T-helper 2 cell treated with Interferon-gamma antibody and Interleukin-4, amounts not matched to agents 5 μg/mL and 100 μg/mL, for 36 hours (primary cell): ENCODE data around the gene IMPG2.

Experiments used
- DNase-seq: peaks from one replicate; pipeline ENCODE4 v3.0.0; 2021; ENCODE audit warnings: low spot score
- H3K27ac Mint-ChIP-seq: one replicate; pipeline ENCODE4 v1.8.0; 2021; ENCODE audit warnings: mild to moderate bottlenecking, mixed read lengths
- H3K27me3 Mint-ChIP-seq: one replicate; pipeline ENCODE4 v1.8.0; 2021; ENCODE audit warnings: low read depth, mixed read lengths
- H3K36me3 Mint-ChIP-seq: one replicate; pipeline ENCODE4 v1.8.0; 2021; ENCODE audit warnings: low read depth, mixed read lengths
- H3K4me1 Mint-ChIP-seq: one replicate; pipeline ENCODE4 v1.8.0; 2021; ENCODE audit warnings: low read depth, mixed read lengths
- H3K4me3 Mint-ChIP-seq: one replicate; pipeline ENCODE4 v1.8.0; 2022; ENCODE audit warnings: mild to moderate bottlenecking, moderate library complexity, mixed read lengths
- H3K9me3 Mint-ChIP-seq: one replicate; pipeline ENCODE4 v1.8.0; 2021; ENCODE audit warnings: mixed read lengths

Gene IMPG2

DNA sequence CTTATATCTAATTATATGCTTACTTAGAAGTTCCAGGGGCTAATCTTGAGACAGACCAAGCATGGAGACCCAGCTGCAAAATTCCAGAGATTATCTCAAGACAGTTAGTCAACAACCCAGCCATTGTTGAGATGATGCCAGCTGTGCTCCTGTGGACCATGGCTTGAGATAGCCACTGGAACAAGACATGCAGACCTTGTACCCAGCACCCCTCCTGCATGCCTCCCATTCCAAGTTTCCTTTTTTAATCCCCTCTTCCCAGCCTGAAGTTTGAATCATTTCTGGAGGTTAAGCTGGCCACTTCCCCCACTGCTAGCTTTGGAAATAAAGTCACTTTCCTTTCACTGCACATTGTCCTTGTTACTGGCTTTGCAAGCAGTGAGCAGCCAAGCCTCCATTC, 53.8 kb downstream of the IMPG2 start:
- no peak overlapping the region for H3K4me3 Mint-ChIP-seq
- H3K36me3 Mint-ChIP-seq = peaks cover 2% of the 10 kb centered on the region
- no peak for DNase-seq
- H3K4me1 Mint-ChIP-seq = peaks cover 1% of the 10 kb centered on the region
- no peaks in the 10 kb centered on the region for H3K27me3 Mint-ChIP-seq
- H3K9me3 Mint-ChIP-seq = no peaks in the 10 kb centered on the region
- no peak overlapping the region for H3K27ac Mint-ChIP-seq

DNA sequence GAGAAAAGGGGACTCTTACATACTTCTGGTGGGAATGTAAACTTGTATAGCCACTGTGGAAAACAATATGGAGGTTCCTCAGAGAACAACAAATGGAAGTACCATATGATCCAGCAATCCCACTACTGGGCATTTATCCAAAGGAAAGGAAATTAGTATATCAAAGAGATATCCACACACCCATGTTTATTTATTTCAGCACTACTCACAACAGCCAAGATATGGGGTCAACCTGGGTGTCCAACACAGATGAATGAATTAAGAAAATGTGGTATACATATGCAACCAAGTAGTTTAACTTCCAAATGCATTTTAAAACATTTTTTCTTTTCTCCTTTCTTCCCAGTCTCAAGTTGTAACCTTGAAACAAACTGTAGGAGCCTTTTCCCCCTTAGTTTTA, 54.3 kb downstream of the IMPG2 start:
- no peak overlapping the region for H3K27ac Mint-ChIP-seq
- no peak for DNase-seq
- peaks cover 2% of the 10 kb centered on the region for H3K36me3 Mint-ChIP-seq
- H3K9me3 Mint-ChIP-seq = no peaks in the 10 kb centered on the region
- H3K4me1 Mint-ChIP-seq = peaks cover 1% of the 10 kb centered on the region
- no peaks in the 10 kb centered on the region for H3K27me3 Mint-ChIP-seq
- no peak overlapping the region for H3K4me3 Mint-ChIP-seq

DNA sequence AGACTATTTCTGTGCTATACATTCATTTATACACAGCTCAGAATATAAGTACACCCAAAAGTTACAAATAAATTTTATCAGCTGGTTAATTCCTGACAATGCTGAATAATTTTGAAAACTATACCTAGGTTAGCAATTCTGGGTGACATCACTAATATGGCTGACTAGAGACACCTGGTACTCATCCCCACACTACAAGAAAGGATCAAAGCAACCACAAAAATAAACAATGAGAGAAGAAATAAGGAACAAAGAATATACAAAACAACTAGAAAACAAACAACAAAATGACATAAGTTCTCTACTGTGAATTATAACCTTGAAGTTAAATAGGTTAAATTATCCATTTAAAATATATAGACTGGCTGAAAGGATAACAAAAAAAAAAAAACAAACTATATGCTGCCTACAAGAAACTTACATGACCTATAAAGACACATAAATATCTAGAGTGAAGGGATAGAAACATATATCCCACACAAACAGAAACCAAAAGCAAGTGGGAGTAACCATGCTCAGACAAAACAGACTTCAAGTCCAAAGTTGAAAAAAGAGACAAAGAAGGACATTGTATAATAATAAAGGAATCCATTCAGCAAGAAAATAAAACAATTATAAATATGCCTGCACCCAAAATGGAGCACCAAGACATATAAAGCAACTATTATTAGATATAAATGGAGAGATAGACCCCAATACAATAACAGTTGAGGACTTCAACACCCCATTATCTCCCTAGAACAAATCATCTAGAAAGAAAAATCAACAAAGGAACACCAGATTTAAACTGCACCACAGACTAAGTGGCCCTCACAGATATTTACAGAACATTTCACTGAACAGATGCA, 57.8 kb downstream of the IMPG2 start:
- Mint-ChIP-seq H3K36me3 (peaks cover 2% of the 10 kb centered on the region), H3K4me3 (no peak overlapping the region), H3K27me3 (no peaks in the 10 kb centered on the region), H3K9me3 (no peaks in the 10 kb centered on the region), H3K27ac (no peak overlapping the region), H3K4me1 (peaks cover 1% of the 10 kb centered on the region)
- no peak for DNase-seq

DNA sequence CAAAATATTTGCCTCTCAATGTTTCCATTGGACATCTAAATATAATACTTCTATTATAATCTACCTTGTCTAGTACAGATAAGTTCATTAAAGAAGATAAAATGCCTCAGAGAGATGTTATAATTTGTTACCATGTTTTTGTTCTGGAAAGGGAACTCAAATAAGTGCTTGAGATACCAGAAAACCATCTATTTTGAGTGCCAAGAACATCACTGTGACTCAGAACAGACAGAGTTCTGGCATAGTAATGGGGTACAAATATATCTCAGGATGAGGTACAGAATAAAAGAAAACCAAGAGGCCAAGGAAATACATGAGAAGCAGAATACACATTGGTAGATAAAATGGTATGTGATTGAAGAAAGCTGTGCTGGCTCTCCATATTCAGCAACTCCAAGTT, 58.9 kb downstream of the IMPG2 start:
- Mint-ChIP-seq H3K36me3 (peaks cover 2% of the 10 kb centered on the region), H3K4me3 (no peak overlapping the region)
- DNase-seq = no peak

DNA sequence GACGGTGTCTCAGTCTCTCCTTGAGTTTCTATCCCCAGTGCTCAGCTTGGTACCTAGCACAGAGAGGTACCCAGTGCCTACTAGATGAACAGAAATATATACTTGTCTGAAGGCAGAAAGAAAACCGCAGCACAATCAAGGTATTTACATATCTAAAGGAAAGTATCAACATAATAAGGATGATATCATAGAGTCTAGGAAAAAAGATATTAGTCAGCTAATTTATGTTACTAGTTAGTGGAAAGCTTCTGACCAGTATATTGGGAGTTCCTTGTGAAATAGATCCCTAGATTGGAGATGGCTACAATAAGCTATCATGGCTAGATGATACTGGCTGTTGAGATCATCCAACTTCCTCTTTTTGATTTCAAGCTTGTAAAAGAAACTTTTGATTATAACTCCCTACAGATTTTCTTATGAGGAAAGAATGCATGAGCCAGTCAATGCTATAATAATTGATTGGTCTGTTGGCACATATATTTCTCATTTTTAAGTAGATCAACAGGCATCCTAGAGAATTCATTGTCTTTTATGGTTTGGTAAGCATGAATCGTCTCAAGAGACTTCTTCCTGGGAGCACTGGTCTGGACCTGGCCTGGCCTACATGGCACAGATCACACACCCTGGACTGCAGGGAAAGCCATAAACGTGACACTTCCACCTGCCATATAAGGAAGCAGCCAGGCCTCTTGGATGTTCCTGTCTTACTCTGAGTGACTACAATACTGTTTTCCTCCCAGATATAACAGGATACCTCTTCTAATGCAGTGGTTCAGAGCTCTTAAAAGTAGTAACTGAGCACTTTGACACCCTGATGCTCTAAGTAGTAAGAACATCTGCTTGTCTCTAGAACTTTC, 60.7 kb downstream of the IMPG2 start:
- Mint-ChIP-seq H3K36me3 (peaks cover 2% of the 10 kb centered on the region), H3K4me3 (no peak overlapping the region), H3K9me3 (no peaks in the 10 kb centered on the region), H3K27me3 (no peaks in the 10 kb centered on the region), H3K27ac (no peak overlapping the region), H3K4me1 (peaks cover 1% of the 10 kb centered on the region)
- no peak for DNase-seq

More for the DNA sequence above, 58.9 kb downstream of the IMPG2 start:
- no peak overlapping the region for H3K27ac Mint-ChIP-seq
- no peaks in the 10 kb centered on the region for H3K27me3 Mint-ChIP-seq
- H3K4me1 Mint-ChIP-seq = peaks cover 1% of the 10 kb centered on the region
- no peaks in the 10 kb centered on the region for H3K9me3 Mint-ChIP-seq

DNA sequence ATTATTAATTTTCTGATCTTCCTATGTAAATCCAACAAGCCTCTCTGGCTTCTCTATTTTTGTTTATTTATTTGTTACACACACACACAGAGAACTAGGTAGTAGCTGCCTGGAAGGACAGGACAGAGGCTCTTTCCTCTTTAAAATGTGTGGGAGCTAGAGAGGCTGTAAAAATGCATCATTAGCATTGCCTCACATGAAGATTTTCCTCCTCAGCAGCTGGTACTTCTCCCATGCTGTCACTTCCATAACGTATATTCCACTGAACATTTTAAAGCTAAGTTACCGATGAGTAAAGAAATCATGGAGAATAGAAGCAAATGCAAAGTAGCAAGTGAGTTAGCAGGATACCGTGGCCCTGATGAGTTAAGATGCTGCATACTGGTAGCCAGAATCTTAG, 63.9 kb downstream of the IMPG2 start:
- H3K9me3 Mint-ChIP-seq = no peaks in the 10 kb centered on the region
- H3K4me1 Mint-ChIP-seq = no peaks in the 10 kb centered on the region
- no peak overlapping the region for H3K27ac Mint-ChIP-seq
- H3K4me3 Mint-ChIP-seq = no peak overlapping the region
- no peaks in the 10 kb centered on the region for H3K36me3 Mint-ChIP-seq
- DNase-seq = no peak
- H3K27me3 Mint-ChIP-seq = no peaks in the 10 kb centered on the region

DNA sequence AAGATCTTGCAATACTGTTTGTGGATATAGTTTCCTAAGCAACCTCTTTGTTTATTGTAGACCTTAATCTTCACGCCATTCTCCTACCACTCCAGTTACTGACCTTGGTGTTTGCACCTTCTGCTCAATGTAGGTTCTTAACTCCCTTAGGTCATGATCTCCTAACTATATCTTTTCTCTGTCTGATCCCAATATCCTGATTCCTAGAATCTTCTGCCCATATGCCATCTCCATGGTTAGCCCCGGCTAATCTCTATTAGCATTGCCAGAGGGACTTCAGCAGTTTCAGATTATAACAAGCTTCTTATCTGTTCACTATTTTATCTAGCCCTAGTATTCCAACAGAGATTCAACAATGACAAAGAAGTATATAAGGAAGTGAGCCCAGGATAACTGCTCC, 64.9 kb downstream of the IMPG2 start:
- Mint-ChIP-seq H3K36me3 (no peaks in the 10 kb centered on the region), H3K27me3 (no peaks in the 10 kb centered on the region), H3K27ac (no peak overlapping the region), H3K4me1 (no peaks in the 10 kb centered on the region), H3K4me3 (no peak overlapping the region), H3K9me3 (no peaks in the 10 kb centered on the region)
- no peak for DNase-seq

DNA sequence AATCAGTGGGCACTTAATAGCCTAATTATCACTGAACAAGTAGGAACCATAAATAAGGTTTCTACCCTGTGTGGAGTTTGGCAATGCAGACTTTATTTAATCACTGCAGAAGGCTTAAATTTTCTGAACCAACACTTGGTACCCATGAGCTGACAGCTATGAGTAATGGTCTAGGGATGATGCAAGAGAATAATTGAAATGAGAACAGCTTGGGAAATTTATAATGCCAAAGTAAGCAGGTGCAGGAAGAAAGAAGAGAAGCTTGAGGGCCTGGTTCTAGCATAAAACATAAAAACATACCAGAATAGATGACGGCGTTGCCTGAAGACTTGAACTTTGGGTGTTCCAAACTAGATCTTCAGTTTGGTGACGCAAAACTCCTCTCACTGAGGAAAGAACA, 67.0 kb downstream of the IMPG2 start:
- Mint-ChIP-seq H3K27ac (no peak overlapping the region), H3K9me3 (no peaks in the 10 kb centered on the region), H3K4me3 (no peak overlapping the region), H3K27me3 (no peaks in the 10 kb centered on the region), H3K4me1 (no peaks in the 10 kb centered on the region), H3K36me3 (no peaks in the 10 kb centered on the region)
- DNase-seq = no peak

DNA sequence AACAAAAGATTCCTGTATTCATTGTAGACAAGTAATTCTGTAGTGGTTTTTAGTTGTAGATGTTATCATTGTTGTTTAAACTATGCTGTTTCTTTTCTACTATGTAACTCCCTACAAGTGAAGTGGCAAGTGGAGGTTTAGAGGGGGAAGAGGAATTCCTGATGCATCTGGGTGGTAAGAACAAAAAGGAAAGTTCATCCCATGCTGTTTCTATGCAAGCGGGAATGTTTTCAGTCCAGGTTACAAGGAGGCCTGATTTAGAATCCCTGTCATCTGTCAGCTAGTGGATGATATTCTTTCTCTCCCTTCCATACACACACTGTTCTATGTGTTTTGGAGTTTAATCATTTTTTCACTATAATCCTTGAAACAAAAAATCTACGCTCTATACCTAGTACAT, 67.4 kb downstream of the IMPG2 start:
- no peak overlapping the region for H3K27ac Mint-ChIP-seq
- no peak overlapping the region for H3K4me3 Mint-ChIP-seq
- no peaks in the 10 kb centered on the region for H3K36me3 Mint-ChIP-seq

DNA sequence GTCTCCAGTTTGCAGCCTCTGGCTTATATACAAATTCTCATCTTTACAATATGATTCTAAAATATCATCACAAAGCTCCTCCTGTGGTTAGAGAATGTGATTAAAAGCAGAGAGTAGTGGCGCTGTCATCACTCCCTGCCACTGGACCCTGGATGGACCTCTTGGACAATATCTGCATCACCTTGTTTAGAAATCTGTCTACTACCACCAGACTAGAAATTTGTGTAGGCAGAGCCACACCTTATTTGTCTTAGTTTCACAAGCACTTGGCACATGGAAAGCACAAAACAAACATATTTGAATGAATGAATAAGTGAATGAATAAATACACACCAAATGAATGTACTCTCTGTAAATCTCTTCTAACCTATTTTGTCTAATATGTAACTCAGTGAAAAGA, 68.1 kb downstream of the IMPG2 start:
- no peak overlapping the region for H3K27ac Mint-ChIP-seq
- no peak for DNase-seq
- H3K36me3 Mint-ChIP-seq = no peaks in the 10 kb centered on the region
- H3K9me3 Mint-ChIP-seq = no peaks in the 10 kb centered on the region
- no peaks in the 10 kb centered on the region for H3K27me3 Mint-ChIP-seq
- H3K4me3 Mint-ChIP-seq = no peak overlapping the region
- no peaks in the 10 kb centered on the region for H3K4me1 Mint-ChIP-seq

More for the DNA sequence above, 67.4 kb downstream of the IMPG2 start:
- Mint-ChIP-seq H3K4me1 (no peaks in the 10 kb centered on the region), H3K9me3 (no peaks in the 10 kb centered on the region), H3K27me3 (no peaks in the 10 kb centered on the region)
- no peak for DNase-seq

DNA sequence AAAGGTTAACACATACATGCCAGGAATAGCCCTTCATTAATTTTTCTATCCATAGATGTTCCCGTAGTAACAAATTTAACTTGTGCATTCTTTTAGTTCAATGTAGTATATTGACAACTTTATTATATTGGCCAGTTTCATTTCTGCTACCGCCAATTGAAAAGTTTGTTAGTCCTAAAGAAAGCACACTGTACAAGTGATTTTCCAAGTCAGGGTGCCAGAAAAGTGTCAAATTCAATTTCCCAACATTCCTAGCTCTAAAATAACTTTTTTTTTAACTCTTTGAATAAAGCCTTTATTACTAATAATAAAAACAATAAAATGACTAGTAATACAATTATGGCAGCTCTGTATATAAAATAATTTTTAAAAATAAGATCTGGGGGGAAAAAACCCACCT, 68.9 kb downstream of the IMPG2 start:
- Mint-ChIP-seq H3K4me1 (no peaks in the 10 kb centered on the region), H3K27me3 (no peaks in the 10 kb centered on the region), H3K36me3 (no peaks in the 10 kb centered on the region), H3K27ac (no peak overlapping the region), H3K4me3 (no peak overlapping the region), H3K9me3 (no peaks in the 10 kb centered on the region)
- DNase-seq = no peak

DNA sequence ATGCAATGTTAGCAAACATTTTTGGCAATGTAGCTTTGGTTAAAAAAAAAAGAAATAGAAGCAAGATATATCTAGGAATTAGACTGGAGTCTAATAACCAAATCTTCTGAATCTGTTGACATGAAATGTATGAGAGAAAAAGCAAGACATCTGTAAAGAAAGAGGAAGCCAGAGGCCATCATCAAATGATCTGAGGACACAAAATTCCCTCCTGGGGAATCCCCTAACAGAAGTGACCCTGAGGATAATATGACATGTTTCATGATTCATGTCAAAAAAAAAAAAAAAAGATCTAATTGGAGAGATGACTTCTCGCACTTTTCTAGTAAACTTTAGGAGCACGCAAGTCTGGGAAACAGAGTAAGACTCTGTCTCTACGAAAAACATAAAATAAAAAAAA, 70.9 kb downstream of the IMPG2 start:
- no peak for DNase-seq
- H3K4me3 Mint-ChIP-seq = no peak overlapping the region
- H3K27ac Mint-ChIP-seq = no peak overlapping the region
- H3K27me3 Mint-ChIP-seq = no peaks in the 10 kb centered on the region
- H3K36me3 Mint-ChIP-seq = no peaks in the 10 kb centered on the region
- H3K9me3 Mint-ChIP-seq = no peaks in the 10 kb centered on the region
- no peaks in the 10 kb centered on the region for H3K4me1 Mint-ChIP-seq

DNA sequence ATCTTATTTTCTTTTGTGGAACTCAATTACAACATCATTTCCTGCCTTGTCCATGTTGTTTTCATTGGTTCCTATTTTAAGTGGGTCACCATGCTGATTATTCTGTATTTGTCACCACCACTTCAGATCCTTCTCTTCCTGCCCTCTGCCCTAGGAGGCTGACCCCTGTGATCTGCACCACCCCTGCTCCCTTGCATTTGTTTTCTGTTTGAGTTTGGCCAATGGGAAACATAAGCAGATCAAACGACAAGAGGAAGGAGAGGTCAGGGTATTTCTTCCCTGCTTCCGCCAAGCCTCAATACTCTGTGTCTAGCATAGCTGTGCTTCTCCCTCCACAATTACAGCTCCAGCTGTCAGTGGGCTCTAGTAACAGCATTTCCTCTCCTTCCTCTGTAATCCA, 71.6 kb downstream of the IMPG2 start:
- H3K36me3 Mint-ChIP-seq = no peaks in the 10 kb centered on the region
- no peak for DNase-seq
- H3K27ac Mint-ChIP-seq = no peak overlapping the region
- H3K9me3 Mint-ChIP-seq = no peaks in the 10 kb centered on the region
- H3K4me3 Mint-ChIP-seq = no peak overlapping the region
- no peaks in the 10 kb centered on the region for H3K27me3 Mint-ChIP-seq
- H3K4me1 Mint-ChIP-seq = no peaks in the 10 kb centered on the region

DNA sequence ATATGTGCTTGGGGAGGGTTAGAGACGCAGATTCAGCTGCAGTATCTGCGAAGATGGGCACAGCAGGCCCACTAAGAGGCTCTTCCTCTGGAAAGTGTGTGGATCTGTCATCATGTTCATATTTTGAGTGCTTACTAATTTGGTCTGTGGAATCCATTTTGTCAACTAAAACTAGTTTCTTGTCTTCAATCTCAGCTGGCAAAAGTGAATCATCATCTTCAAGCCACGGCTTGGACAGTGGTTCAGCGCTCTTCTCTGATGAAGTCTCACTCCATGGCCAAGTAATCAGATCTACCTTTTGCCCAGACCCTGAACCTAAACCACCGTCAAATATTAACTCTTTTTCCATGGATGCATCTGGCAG, 76.2 kb downstream of the IMPG2 start:
- DNase-seq = no peak
- H3K36me3 Mint-ChIP-seq = no peaks in the 10 kb centered on the region
- no peak overlapping the region for H3K4me3 Mint-ChIP-seq
- no peaks in the 10 kb centered on the region for H3K9me3 Mint-ChIP-seq
- H3K27ac Mint-ChIP-seq = no peak overlapping the region
- no peaks in the 10 kb centered on the region for H3K27me3 Mint-ChIP-seq
- H3K4me1 Mint-ChIP-seq = no peaks in the 10 kb centered on the region
